Measurements from ENCODE around the gene TAS2R40. TPM values are rescaled to one million over a fixed set of nuclear protein-coding genes. Genes with fewer than 3 reads are reported as not detected.

Gene TAS2R40
- total and polyA plus RNA-seq, 7 donors, result not detected

DNA sequence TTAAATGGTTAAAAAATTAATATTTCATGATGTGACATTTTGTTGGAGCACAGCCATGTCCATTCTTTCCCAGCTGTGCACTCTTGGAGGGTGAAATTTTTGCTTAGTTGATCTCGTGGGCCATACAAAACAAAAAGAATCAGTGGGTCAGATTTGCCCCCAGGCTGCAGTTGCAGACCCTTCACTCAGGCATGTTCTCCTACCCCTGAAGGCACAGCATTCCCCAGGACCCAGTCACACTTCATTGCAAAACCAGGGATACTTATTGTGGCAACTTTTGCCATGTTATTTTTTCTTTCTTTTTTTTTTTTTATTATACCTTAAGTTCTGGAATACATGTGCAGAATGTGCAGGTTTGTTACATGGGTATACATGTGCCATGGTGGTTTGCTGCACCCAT, 6.0 kb downstream of the TAS2R40 start:
- DNase-seq, result no peak
- H3K27ac ChIP-seq, result no peak overlapping the region
- H3K4me1 ChIP-seq, result no peaks in the 10 kb centered on the region
- no peak overlapping the region for H3K4me3 ChIP-seq
- TF ChIP-seq, protein P1, sequence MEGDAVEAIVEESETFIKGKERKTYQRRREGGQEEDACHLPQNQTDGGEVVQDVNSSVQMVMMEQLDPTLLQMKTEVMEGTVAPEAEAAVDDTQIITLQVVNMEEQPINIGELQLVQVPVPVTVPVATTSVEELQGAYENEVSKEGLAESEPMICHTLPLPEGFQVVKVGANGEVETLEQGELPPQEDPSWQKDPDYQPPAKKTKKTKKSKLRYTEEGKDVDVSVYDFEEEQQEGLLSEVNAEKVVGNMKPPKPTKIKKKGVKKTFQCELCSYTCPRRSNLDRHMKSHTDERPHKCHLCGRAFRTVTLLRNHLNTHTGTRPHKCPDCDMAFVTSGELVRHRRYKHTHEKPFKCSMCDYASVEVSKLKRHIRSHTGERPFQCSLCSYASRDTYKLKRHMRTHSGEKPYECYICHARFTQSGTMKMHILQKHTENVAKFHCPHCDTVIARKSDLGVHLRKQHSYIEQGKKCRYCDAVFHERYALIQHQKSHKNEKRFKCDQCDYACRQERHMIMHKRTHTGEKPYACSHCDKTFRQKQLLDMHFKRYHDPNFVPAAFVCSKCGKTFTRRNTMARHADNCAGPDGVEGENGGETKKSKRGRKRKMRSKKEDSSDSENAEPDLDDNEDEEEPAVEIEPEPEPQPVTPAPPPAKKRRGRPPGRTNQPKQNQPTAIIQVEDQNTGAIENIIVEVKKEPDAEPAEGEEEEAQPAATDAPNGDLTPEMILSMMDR (IDR thresholded peaks at IDR 0.05), result no peak
- 7 to 21% (median 16%) methylated on average over 1 of the region's 1 CpG for WGBS, 3 donors
- ATAC-seq, result no peak
- H3K9me3 ChIP-seq, result no peaks in the 10 kb centered on the region
- intact Hi-C loops (cut with DNase I), result no loop called here
- no peaks in the 10 kb centered on the region for H3K36me3 ChIP-seq (ENCODE audit: insufficient read depth in 1 of 2, low read depth in 1 of 2)
- no peaks in the 10 kb centered on the region for H3K27me3 ChIP-seq (ENCODE audit: insufficient read depth in 3 of 3, low read length in 2 of 3)

DNA sequence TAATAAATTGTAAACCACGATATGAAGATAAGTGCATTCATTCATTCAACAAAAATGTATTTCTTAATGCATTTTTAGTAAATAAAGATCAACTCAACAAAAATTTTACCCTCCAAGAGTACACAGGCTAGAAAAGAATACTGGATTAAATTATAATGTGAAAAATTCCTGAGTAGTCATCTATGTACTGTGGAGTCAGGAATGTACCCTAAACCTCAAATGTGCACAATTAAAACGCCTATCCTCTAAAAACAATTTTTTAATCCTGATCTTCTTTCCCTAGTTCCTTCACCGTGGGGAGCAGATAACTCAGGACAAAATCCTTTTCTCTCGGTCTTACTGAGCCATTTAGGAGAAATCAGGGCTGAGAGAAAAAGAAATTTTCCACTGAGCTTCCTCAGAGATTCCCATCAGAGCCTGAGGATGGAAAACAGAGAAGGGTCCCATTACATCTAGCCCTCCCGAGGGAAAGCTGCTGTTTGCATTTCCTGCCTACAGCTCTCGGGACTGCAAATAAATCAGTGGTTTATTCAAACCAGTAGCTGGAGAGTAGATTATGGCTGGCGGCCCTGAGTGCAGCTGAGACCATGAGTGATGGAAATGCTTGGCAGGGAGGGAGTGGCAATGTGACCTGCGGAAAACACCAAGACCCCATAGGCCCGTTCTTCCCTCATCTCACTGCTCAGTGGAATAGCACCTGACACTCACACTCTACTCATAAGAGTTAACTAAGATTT, 7.4 kb downstream of the TAS2R40 start:
- Histone ChIP-seq H3K4me3 (no peak overlapping the region), H3K27me3 (ENCODE audit: insufficient read depth in 3 of 3, low read length in 2 of 3) (no peaks in the 10 kb centered on the region), H3K27ac (no peak overlapping the region), H3K36me3 (ENCODE audit: insufficient read depth in 1 of 2, low read depth in 1 of 2) (no peaks in the 10 kb centered on the region), H3K4me1 (no peaks in the 10 kb centered on the region), H3K9me3 (peaks cover 3% of the 10 kb centered on the region)
- TF ChIP-seq, protein P1 (IDR thresholded peaks at IDR 0.05), result no peak
- no peak for DNase-seq
- ATAC-seq, result no peak
- intact Hi-C loops (cut with DNase I), result no loop called here
- 28 to 36% (median 30%) methylated on average over 9 of the region's 9 CpGs for WGBS, 3 donors

DNA sequence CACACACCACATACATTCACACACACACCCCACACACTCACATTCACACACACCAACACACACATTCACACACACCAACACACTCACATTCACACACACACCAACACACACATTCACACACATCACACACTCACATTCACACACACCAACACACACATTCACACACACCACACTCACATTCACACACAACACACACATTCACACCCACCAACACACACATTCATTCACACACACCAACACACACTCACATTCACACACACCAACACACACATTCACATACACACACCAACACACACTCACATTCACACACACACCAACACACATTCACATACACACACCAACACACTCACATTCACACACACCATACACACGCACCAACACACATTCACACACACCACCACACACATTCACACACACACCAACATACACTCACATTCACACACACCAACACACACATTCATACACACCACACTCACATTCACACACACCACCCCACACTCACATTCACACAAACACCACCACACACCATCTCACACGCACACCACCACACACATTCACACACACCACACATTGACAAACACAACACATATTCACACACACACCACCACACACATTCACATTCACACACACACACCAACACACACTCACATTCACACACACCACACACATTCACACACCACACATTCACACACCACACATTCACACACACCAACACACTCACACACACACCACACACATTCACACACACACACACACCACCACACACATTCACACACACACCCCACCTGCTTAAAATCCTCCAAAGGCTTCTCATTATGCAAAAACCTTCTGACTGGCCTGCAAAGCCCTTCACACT, 9.0 kb downstream of the TAS2R40 start:
- WGBS, 3 donors, result 94 to 100% (median 97%) methylated on average over 2 of the region's 2 CpGs
- DNase-seq, result no peak
- Histone ChIP-seq H3K27ac (no peak overlapping the region), H3K4me1 (no peaks in the 10 kb centered on the region), H3K27me3 (ENCODE audit: insufficient read depth in 3 of 3, low read length in 2 of 3) (no peaks in the 10 kb centered on the region), H3K4me3 (no peak overlapping the region), H3K36me3 (ENCODE audit: insufficient read depth in 1 of 2, low read depth in 1 of 2) (no peaks in the 10 kb centered on the region), H3K9me3 (peaks cover 4% of the 10 kb centered on the region)
- no peak for ATAC-seq
- TF ChIP-seq, protein P1 (IDR thresholded peaks at IDR 0.05), result no peak
- intact Hi-C loops (cut with DNase I), result no loop called here

DNA sequence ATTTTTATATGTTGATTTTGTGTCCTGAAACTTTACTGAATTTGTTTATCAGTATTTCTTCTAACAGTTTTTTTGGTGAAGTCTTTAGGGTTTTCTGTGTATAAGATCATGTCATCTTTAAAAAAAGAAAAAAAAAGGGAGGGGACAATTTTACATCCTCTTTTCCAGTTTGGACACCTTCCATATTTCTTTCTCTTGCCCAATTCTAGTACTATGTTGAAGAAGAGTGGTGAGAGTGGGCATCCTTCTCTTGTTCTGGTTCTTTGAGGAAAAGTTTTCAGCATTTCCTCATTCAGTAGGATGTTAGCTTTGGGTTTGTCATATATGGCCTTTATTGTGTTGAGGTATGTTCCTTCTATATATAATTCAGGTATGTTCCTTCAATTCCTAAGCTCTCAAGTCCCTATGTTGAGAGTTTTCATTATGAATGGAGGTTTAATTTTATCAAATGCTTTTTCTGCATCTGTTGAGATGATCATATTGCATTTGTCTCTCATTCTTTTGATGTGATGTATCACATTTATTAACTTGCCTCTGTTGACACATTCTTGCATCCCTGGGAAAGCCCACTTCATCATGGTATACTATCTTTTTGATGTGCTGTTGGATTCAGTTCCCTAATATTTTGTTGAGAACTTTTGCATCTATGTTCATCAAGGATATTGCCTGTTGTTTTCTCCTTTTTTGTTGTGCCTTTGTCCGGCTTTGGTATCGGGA, 12.1 kb downstream of the TAS2R40 start:
- no peaks in the 10 kb centered on the region for H3K36me3 ChIP-seq (ENCODE audit: insufficient read depth in 1 of 2, low read depth in 1 of 2)
- intact Hi-C loops (cut with DNase I), result no loop called here
- H3K4me3 ChIP-seq, result no peak overlapping the region
- H3K27me3 ChIP-seq (ENCODE audit: insufficient read depth in 3 of 3, low read length in 2 of 3), result no peaks in the 10 kb centered on the region
- H3K9me3 ChIP-seq, result peaks cover 14% of the 10 kb centered on the region
- WGBS, 3 donors, result 92 to 100% (median 97%) methylated on average over 2 of the region's 2 CpGs
- DNase-seq, result no peak
- H3K4me1 ChIP-seq, result no peaks in the 10 kb centered on the region
- TF ChIP-seq, protein P1 (IDR thresholded peaks at IDR 0.05), result no peak
- no peak overlapping the region for H3K27ac ChIP-seq
- no peak for ATAC-seq

All from psoas muscle (tissue), 8 donors.